CD4-positive, alpha-beta T cell treated with Interleukin-6 at 100 ng/mL for 8 hours (primary cell): ENCODE data around the gene HMGA1.
"Not testable (repeated sequence)": the region's sequence is repeated elsewhere in the genome, so short reads cannot be mapped to it uniquely, and the experiment has no call there.

Experiments
- DNase-seq: peaks from one replicate; pipeline ENCODE4 v3.0.0-alpha.2; 2020; ENCODE audit warnings: mixed read lengths, low spot score

The HMGA1 gene

GRCh38 chr6:34240329-34241248 lies 3.9 kb downstream of the HMGA1 start:
- DNase-seq: no peak

- DNase-seq: no peak
Measured at GRCh38 chr6:34241351-34242215, 4.9 kb downstream of the HMGA1 start.

GRCh38 chr6:34242252-34243130 lies 5.8 kb downstream of the HMGA1 start:
- no peak for DNase-seq

- DNase-seq: no peak
Measured at GRCh38 chr6:34243131-34243771, 6.6 kb downstream of the HMGA1 start.

- peak; percentile 46 for DNase-seq
Measured at GRCh38 chr6:34243901-34244884, 7.5 kb downstream of the HMGA1 start.

GRCh38 chr6:34245032-34245760 lies 8.5 kb downstream of the HMGA1 start:
- DNase-seq: not testable (repeated sequence)

GRCh38 chr6:34245761-34246140 lies 9.1 kb downstream of the HMGA1 start:
- DNase-seq: not testable (repeated sequence)

- no peak for DNase-seq
Measured at GRCh38 chr6:34246249-34246562, 9.5 kb downstream of the HMGA1 start.

GRCh38 chr6:34246563-34247391 lies 10.1 kb downstream of the HMGA1 start:
- DNase-seq: peak; percentile 42

- no peak for DNase-seq
Measured at GRCh38 chr6:34247481-34248197, 11.0 kb downstream of the HMGA1 start.

GRCh38 chr6:34248198-34248726 lies 11.6 kb downstream of the HMGA1 start:
- no peak for DNase-seq

- peak; percentile 96 for DNase-seq
Measured at GRCh38 chr6:34248727-34249468, 12.2 kb downstream of the HMGA1 start, which contains the start of gene SMIM29. Gene SMIM29 (minus strand): TSS chr6:34249006. CDS start chr6:34247791, 1,215 bp downstream.

GRCh38 chr6:34249469-34250261 lies 13.0 kb downstream of the HMGA1 start:
- no peak for DNase-seq

- DNase-seq: not testable (repeated sequence)
Measured at GRCh38 chr6:34252395-34252794, 15.7 kb downstream of the HMGA1 start.

- DNase-seq: no peak
Measured at GRCh38 chr6:34259529-34260069, 22.9 kb downstream of the HMGA1 start.
